AG09309 (cell line): ENCODE data around the gene MAML2.

Experiments
- DNase-seq: peaks from one replicate; pipeline ENCODE4 v3.0.0-alpha.2; 2010; ENCODE audit warnings: low read depth
- H3K4me3 ChIP-seq: 2 replicates; pipeline ENCODE4 v1.5.1; 2011; ENCODE audit warnings: mild to moderate bottlenecking, low read depth, low read length, moderate library complexity; ENCODE audit not compliant: control insufficient read depth
- TF ChIP-seq, protein P1 (sequence below): IDR thresholded peaks from 2 replicates; pipeline ENCODE4 v1.5.1; 2011; ENCODE audit warnings: mild to moderate bottlenecking, low read depth, low read length, inconsistent platforms; ENCODE audit not compliant: insufficient read depth, control insufficient read depth; ENCODE audit errors: missing control alignments

MAML2 gene

DNA sequence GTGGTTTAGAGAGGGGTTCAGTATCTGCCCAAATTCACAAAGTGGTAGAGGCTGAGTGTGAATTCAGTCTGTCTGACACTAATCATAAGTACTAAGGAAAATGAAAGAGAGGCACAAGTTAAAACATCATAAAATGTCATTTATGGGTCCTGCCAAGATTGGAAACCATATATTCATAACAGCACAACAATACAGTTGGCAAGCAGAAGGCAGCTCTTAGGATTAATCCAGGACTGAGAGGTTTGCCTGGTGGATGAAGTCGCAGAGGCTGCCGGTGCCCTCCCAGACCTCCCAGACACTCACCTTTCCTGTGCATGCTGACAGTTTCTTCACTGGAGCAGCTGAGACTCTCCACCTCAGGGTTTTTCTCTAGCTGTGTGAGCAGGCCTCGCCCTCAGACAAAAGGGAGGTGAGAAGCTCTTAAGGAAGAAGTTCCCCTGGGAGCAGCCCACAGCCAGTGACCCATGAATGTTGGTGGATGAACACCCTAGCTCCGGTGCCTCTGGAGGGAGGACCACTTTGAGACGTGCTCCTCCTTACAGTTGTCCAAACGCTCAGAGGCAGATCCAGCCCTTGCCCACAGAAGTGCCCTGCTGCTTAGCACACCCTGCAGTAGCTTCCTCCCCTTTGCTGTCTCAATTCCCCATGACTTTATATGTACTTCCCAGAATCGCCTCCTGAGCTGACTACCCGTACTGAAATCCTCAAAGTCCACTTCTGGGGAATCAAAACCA is 43.7 kb downstream of the MAML2 start:
- TF ChIP-seq, protein P1, sequence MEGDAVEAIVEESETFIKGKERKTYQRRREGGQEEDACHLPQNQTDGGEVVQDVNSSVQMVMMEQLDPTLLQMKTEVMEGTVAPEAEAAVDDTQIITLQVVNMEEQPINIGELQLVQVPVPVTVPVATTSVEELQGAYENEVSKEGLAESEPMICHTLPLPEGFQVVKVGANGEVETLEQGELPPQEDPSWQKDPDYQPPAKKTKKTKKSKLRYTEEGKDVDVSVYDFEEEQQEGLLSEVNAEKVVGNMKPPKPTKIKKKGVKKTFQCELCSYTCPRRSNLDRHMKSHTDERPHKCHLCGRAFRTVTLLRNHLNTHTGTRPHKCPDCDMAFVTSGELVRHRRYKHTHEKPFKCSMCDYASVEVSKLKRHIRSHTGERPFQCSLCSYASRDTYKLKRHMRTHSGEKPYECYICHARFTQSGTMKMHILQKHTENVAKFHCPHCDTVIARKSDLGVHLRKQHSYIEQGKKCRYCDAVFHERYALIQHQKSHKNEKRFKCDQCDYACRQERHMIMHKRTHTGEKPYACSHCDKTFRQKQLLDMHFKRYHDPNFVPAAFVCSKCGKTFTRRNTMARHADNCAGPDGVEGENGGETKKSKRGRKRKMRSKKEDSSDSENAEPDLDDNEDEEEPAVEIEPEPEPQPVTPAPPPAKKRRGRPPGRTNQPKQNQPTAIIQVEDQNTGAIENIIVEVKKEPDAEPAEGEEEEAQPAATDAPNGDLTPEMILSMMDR = no peak
- no peak overlapping the region for H3K4me3 ChIP-seq
- DNase-seq = no peak

DNA sequence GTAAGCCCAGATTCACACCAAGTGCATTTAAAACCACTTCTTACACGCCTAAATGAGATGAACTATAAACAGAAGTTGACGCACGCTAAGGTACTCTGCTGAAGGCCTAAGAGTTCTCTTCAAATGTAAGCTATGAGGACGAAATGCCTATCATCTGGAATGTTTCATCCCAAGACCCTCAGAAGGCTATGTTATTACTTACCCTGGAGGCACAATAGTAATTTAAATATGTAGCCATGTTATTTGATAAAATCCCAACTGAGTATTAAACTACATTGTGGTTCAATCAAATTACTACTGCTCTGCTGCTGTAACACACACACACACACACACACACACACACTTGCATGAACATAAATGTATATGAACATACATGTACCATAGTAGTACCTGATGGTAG is 47.6 kb downstream of the MAML2 start:
- H3K4me3 ChIP-seq = no peak overlapping the region
- TF ChIP-seq, protein P1 = no peak
- no peak for DNase-seq

DNA sequence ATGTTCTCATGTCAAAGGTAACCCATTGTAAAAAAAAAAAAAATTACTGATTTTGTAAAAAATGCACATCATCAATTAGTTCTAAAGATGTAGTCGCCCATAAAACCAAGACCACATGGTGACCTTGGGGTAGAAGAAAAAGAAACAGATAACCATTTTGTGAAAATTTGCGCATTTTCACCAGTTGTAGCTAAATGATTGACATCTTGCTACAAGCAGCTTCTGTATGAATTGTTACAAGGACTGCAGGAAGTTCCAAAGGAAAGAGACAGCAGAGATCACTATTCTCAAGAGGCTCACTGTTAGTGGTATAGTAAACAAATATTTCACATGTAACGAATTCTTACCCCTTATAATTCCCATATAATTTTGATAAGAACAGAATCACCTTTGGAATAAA is 48.7 kb downstream of the MAML2 start:
- no peak overlapping the region for H3K4me3 ChIP-seq
- DNase-seq = no peak
- TF ChIP-seq, protein P1 = no peak

DNA sequence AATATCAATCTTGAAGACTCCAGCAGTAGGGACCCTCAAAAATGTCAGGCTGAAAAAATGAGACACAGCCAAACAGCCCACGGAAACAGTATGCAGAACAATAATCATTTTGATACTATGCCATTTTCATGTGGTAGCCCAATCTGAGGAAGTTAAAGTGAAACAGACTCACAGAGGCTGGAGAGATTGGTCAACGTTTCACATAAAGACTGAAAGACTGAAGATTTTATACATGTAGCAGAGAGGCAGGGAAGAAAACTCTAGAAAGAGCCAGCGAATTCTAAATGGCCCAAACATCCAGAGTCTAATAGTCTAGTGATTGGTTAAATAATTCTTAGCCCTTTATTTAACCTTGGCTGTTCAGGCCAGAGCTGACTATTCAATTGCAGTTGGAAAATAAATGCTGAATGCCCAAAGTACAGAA is 49.4 kb downstream of the MAML2 start:
- no peak overlapping the region for H3K4me3 ChIP-seq
- TF ChIP-seq, protein P1 = no peak
- no peak for DNase-seq

DNA sequence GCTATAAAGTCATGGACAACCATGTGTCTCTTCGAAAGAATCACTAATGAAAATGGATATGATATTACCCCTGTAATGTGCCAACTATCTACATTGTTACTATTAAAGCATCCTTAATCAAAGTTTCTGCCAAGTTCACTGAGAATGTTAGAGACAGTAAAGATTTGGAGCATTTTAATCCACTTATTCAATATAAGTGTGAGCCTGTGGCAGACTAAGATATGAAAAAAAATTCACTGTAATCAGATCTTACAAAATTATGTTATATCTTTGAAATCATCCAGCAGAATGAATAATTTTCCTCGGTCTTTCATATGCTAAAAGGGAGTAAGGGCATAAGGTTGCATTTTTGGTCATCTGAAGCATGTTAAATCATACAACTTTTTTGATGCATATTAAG is 49.9 kb downstream of the MAML2 start:
- TF ChIP-seq, protein P1 = no peak
- no peak for DNase-seq
- no peak overlapping the region for H3K4me3 ChIP-seq

DNA sequence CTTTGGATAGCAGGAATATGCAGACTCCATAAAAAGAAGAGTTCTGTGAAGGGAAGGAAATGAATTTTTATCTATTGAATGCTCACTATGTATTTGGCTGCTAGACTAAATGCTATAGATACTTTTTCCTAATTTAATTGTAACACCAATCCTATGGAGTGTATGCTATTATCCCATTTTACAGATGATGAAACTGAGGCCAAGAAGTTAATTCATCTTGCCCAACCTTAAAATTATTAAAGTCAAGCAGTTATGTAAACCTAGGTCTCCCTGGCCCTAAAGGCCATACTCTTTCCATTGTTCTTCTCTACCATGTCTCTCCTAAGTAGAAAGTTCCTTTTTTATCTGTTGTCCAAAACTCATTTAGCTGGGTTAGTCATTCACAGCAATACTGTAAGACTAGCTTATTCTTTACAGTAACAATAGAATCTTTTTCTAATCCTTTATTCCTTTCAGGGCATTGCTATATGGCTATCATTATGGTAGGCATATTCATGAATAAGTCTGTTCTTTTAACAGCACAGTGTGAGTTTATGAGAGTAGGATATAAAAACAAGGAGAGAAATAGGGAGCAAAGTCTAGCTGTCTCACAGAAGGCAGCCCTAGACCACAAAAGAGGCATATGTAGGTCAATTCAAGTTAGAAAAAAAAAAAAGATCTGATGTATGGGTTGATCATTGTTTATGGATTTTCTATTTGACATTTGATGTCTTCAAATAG is 50.5 kb downstream of the MAML2 start:
- no peak for DNase-seq
- H3K4me3 ChIP-seq = no peak overlapping the region
- TF ChIP-seq, protein P1 = no peak

DNA sequence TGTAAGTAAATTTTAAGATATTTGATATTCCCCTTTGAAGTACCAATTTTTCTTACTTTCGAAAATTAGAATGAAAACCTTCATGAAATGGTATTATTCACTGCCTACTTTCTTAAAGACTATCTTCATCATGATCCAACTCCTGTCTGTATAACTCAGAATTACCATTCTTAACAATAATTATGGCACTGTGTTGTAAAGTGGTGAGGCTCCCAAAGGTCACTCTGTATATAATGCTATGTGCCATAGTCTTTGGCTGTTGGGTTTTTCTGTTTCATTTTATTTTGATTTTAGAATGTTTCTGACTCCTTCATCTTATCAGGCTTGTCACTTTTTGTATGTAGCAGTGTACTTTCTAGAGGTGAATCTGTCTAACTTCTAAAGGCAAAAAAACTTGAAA is 52.4 kb downstream of the MAML2 start:
- DNase-seq = no peak
- TF ChIP-seq, protein P1 = no peak
- H3K4me3 ChIP-seq = no peak overlapping the region
